GM18909 (cell line): ENCODE data around the gene LRRN4CL.
"Not testable (repeated sequence)": the region's sequence is repeated elsewhere in the genome, so short reads cannot be mapped to it uniquely, and the experiment has no call there.

Experiments used
- ATAC-seq: cut with Tn5 transposase; IDR thresholded peaks from one replicate; pipeline ENCODE4 v1.9.1; 2021; ENCODE audit warnings: mild to moderate bottlenecking; ENCODE audit not compliant: unreplicated experiment, poor library complexity

LRRN4CL gene

DNA sequence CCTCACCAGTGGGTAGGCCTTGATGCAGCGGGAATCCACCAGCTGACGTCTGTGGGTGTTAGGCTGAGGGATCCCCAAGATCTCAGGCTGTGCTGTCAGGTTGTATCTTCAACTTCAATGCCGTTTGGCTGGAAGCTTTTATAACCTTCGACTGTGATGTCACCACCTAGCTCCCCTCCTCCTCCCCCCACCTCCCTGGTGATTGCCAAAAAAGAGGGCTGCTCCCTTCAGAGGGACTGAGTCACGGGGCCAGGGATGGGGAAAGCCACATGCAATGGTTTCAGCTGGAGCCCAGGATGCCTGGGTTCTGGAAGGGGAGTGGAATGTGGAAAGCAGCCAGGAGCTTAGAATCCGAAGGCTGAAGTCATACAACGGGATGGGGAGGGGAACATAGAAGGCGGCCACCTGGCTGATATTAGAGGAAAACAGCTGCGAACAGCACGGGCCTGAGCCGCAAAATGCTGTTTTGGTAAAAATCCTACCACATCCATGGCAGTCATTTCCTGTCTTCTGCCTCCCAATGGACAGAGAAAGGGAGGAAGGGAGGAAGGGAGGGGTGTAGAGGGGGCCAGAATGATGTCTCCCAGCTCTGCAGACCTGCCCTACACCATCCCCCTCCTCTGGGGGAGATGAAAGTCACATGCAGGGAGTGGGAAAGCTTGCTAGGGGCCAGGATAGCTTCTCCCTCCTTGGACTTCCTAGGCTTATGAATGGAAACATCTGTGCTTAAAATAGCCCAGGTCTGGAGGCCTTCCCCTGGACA lies at the start of gene LRRN4CL:
Gene LRRN4CL, minus strand, starts transcription at position 110 of the 763 bp plus-strand sequence. CDS start 1,022 bp downstream, outside the sequence.
- ATAC-seq: no peak

DNA sequence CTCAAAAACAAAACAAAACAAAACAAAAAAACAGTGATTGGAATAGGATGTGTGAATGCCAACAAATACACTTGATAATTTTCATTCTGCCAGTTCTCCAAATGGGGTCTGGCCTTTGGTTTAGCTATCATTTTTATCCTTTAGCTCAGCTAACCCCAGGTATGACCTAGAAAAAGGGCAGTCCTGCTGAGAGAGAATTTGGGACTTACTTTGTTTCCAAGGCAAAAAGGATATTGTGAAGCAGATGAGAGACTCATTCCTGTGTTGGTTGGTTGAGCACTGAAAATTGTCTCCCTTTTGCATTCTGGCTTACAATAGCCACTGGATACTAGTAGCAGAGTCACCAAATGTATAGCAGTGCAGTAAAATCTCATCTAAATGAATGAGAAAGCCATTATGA lies 47.9 kb upstream of the LRRN4CL start:
- no peak for ATAC-seq

DNA sequence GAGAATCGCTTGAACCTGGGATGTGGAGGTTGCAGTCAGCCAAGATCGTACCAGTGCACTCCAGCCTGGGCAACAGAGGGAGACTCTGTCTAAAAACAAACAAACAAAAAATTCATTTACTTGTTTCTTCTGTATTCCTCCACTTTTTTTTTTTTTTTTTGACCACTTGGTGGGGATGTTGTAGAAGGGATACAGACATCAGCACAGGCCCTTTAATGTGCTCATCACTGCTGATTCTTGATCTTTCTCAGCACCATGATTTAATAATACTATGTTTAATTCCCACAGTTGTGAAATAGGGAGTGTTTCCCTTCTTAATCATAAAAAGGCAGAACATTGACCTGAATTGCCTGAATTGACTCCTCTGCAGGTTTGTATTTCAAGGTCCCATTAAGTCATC lies 43.5 kb upstream of the LRRN4CL start:
- ATAC-seq: no peak

- ATAC-seq: not testable (repeated sequence)
These were observed 40.7 kb upstream of the LRRN4CL start for GRCh38 chr11:62730076-62730475.

DNA sequence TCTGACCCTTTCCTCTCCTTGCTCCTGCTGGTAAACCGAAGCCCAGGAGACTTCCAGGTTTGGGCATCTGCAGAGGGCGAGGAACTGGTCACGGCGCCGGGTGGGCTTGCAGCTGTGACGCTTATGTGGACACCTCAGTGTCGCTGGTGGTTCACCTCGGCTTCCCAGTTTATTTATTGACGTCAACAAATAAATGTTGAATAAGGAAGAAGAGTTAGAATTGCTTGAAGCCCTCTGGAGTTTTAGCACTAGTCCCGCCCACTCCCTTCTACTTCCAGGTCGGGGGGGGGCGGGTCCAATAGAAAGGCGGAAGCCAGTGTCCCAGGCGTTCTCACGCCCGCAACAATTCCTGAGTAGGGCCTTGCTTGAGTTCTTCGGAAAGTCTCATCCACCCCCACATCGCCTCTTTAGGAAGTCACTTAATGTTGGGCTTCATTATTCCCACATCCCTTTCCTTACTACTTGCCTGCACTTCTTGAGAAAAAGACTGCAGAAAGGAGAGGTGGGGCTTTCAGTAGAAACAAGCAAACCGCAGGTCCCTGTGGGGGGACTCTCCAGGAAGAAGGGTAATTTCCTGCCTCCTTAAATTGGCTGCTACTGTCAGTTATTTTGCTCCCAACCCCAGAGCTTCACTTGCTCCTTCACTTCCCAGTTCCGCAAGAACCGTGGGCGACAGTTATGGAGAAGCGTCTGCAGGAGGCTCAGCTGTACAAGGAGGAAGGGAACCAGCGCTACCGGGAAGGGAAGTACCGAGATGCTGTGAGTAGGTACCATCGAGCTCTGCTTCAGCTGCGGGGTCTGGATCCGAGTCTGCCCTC lies 39.0 kb upstream of the LRRN4CL start, which contains the start of gene TTC9C:
Gene TTC9C, plus strand, starts transcription at position 316 of the 818 bp plus-strand sequence. Its CDS starts 363 bp downstream, at position 679.
- peak; percentile 22 for ATAC-seq

GRCh38 chr11:62727872-62728170 lies 38.5 kb upstream of the LRRN4CL start:
- ATAC-seq: peak; percentile 63

DNA sequence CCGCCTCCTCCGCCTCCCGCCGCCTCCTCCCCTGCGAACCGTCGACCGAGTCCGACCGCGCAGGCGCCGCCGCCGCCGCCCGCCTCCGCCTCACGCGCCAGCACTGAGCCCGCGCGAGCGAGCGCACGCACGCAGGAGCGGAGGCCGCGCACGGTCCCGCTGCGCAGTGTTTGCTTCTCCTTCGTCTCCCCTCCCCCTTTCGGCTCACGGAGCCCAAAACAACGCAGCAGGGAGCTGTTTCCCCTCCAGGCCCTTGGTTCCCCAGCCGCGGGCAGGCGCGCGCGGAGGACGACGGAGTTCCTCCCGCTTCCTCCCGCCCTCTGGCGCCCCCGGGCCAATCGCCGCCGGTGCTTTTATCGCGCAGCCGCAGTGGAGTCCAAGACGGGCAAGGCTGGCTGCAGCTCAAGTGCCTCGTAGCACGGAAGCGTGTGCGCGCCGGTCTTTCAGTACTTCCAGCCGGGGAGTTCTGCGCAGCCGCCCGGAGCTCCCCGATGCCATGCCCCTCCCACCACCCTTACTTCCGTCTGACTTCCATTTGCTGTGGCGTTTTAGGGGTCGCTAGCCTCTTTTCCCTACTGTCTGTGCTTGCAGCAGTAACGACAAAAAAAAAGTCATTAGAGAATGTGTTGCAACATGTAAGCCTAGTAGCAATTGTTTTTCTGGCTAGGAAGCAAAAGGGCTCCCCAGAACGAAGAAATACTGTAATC lies 38.0 kb upstream of the LRRN4CL start, which contains the start of gene HNRNPUL2:
Gene HNRNPUL2, minus strand, starts transcription at position 293 of the 707 bp plus-strand sequence. CDS start 301 bp downstream, outside the sequence.
- ATAC-seq: peak; percentile 76

DNA sequence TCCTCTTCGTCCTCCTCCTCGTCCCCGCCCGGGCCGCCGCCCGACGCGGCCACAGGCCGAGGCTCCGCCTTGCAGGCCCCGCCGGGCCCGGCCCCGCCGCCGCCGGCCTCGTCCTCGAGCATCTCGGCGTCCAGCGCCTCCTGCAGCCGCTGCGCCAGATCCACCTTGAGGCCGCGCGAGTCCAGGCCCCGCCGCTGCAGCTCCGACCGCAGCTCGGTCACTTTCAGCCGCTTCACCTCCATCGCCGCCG lies 37.5 kb upstream of the LRRN4CL start:
- no peak for ATAC-seq

GRCh38 chr11:62726156-62726914 lies 37.0 kb upstream of the LRRN4CL start:
- no peak for ATAC-seq

- ATAC-seq: no peak
These were observed 36.3 kb upstream of the LRRN4CL start for GRCh38 chr11:62725646-62726045.

DNA sequence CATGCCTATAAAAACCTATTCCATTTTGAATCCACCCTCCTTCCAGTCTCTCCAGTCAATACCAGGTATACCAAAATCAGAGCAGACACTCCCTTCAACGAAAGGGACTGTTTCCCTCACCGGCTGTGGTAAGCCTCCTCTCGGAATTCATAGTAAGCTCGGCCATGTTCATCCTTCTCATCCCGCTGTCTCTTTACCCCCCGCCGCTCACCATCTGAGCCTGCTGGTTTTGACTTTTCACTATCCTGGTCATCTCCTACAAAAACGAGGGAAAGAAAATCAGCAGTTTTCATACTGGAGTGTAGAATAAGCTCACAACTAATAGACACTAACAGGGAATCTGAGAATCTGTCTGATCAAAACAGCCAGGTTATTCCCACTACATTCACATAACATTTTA lies 34.8 kb upstream of the LRRN4CL start:
- ATAC-seq: no peak

GRCh38 chr11:62721994-62722393 lies 32.7 kb upstream of the LRRN4CL start:
- ATAC-seq: no peak

DNA sequence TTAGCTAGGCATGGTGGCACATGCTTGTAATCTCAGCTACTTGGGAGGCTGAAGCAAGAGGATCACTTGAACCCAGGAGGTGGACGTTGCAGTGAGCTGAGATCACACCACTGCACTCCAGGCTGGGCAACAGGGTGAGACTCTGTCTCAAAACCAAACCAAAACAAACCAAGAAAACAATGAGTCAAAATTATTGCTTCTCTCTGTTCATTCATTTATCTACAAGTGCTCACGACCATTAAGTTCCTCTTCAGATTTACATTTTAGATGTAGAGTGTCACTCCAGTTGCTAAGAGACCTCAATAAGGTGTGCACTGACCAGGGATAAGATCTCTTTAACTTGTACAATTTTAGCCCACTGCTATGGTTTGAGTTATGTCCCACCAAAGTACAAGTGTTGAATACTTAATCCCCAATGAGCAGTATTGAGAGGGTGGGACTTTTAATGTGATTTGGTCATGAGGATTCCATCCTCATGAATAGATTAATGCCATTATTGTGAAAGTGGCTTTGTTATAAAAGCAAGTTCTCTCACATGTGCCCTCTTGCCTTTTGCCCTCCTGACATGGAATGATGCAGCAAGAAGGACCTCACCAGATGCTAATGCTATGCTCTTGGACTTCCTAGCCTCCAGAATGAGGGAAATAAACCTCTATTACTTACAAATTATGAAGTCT lies 30.1 kb upstream of the LRRN4CL start:
- ATAC-seq: no peak

- ATAC-seq: no peak
These were observed 27.5 kb upstream of the LRRN4CL start for GRCh38 chr11:62716816-62717215.

- ATAC-seq: no peak
These were observed 26.9 kb upstream of the LRRN4CL start for GRCh38 chr11:62716206-62716605.

DNA sequence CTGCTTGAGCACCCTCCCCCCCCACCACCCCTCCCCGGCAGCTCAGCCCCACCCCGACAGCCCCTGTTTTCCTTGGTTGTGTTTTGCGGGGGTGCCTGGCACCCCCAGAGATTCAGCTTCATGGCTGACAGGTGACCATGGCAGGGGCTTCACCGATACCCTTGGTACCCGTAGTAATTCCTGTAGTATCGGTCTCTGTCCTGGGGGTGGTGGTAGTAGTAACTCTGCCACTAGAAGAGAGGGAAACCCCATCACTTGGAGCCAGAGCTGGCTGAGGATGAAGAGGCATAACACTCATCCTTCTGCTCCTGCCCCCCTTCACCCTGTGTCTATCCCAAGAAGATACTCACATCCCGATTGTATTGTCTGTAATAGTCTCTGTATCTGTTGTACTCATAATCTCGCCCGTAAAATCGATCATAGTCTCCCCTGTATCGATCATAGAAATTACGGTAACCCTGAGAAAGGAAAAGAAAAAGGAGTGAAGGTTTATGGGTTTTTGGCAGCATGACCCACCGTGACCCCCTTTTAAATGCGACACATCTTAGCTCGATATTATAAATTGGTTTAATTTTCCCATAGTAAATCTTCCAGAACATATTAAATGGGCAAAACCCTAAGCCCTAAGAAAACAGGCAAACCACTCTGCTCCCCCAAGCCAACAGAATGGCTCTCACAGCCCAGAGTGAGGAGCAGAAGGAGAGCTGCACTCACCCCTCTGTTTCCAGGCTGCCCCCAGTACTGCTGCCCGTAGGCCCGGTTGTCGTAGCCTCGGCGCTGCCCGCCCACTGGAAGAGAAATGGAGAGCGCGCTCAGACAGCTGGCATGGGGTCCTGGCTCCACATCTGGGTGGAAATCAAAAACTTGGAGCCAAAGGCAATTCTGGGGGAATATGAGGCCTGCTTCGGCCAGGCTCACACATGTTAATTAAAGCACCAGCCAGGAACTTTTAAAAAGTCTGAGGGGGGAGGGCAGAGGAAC lies 26.1 kb upstream of the LRRN4CL start:
- ATAC-seq: no peak

DNA sequence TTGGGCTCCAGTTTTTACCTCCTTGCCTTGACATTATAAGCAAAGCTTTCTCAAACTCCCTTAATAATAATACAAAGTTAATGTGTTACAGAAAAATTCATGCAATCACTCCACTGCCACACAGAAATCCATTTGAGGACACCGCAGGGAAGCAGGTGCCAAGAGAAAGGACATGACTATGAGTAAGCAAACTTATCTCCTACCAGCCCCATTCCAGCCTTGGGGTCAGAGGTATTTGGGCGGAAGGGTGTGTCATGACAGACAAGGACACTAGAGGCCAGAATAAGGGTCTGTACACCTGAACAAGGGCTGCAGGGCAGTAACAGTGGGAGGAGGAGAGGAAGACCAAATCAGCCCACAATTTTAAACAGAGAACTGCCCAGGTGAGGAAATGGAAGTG lies 24.0 kb upstream of the LRRN4CL start:
- no peak for ATAC-seq

- ATAC-seq: no peak
These were observed 23.5 kb upstream of the LRRN4CL start for GRCh38 chr11:62712861-62713260.
